Measurements from ENCODE around the gene PRR32.

DNA sequence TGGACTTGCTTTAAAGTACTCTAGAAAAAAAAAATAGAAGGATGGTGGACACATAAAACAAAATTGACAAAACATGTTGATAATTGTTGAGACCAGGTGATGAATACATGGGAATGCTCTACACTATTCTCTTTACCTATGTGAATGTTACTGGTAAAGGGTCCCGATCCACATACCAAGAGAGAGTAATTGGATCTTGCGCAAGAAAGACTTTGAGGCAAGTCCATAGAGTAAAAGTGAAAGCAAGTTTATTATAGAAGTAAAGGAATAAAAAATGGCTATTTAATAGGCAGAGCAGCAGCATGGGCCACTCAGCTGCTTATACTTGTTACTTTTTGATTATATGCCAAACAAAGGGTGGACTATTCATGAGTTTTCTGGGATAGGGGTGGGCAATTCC lies 34.0 kb upstream of the PRR32 start:
- TF ChIP-seq, protein P1, sequence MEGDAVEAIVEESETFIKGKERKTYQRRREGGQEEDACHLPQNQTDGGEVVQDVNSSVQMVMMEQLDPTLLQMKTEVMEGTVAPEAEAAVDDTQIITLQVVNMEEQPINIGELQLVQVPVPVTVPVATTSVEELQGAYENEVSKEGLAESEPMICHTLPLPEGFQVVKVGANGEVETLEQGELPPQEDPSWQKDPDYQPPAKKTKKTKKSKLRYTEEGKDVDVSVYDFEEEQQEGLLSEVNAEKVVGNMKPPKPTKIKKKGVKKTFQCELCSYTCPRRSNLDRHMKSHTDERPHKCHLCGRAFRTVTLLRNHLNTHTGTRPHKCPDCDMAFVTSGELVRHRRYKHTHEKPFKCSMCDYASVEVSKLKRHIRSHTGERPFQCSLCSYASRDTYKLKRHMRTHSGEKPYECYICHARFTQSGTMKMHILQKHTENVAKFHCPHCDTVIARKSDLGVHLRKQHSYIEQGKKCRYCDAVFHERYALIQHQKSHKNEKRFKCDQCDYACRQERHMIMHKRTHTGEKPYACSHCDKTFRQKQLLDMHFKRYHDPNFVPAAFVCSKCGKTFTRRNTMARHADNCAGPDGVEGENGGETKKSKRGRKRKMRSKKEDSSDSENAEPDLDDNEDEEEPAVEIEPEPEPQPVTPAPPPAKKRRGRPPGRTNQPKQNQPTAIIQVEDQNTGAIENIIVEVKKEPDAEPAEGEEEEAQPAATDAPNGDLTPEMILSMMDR (IDR thresholded peaks at IDR 0.05): no peak
- no peak for TF ChIP-seq POLR2A (IDR thresholded peaks at IDR 0.05)
